GM20431 (cell line): ENCODE measurements around the gene RPTOR.

Experiments used
- in situ Hi-C: fragments of 300-500 bp; cut with MseI, MboI; formaldehyde crosslinking; loops from one replicate; pipeline ENCODE4 v1.15.0; 2020; ENCODE audit warnings: low sequenced_read_pairs; ENCODE audit not compliant: unreplicated experiment

The RPTOR gene

DNA sequence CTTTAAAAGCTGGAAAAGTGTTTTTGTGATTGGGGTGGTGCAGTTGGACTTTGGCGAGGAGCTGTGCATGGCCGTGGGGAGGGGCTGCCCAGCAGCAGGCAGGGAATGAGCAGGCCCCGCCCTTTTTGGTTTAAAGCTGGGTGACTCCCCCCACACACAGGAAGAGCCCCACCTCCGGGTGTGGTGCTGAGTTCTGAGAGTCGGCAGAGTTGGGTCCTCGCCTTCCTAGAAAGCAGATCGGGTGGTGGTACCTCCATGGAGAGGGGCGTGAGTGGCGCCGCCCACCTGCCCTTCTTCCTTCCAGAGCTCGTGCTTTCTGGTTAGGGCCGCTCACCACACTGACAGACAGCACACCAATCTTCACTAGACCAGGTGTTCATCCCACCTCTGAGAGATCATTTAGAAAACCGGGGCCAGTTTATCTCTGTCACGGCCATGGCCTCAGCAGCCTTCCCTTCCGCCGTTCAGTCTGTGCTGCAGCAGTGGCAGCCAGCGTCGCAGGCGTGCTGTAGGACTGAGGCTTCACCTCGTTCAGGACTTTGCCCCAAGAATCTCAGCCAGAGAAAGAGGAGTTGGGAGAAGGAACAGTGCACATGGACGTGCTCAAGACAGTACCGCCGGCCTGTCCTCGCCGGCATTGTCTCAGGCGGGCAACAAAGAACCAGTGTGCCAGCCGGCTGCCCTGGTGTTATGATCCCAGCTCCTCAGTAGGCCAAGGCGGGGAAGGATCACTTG lies 303.0 kb downstream of the RPTOR start:
- in situ Hi-C loops: no loop called here

DNA sequence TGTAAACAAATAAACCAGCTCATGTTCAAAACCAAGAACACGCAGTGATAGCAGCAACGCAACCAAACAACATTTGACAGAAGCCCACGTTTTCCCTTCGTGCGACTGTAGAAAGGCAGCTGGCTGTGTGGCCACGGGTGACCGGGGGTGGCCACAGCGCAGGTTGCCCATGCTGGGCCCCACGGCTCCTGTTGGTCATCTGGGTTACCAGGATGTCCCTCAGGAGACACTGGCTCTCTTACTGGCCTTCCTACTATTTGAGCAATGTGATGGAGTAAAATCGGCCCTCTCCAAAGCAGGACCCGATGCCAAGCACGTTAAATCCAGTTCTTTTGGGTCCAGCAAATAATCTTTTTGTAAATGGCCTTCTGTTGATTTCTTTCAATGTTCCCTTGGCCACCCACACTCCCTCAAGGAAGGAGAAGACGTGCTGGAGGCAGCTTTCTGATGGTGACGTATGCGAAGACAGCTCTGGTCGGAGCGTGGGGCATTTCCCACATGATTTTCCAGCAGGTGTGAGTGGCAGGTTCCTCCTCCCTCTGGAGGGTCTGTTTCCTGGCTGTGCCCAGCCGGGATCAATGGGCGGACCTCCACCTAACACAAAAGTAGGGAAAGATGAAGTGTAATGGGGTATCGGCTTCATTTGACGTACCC lies 303.9 kb downstream of the RPTOR start:
- in situ Hi-C loops: no loop called here

DNA sequence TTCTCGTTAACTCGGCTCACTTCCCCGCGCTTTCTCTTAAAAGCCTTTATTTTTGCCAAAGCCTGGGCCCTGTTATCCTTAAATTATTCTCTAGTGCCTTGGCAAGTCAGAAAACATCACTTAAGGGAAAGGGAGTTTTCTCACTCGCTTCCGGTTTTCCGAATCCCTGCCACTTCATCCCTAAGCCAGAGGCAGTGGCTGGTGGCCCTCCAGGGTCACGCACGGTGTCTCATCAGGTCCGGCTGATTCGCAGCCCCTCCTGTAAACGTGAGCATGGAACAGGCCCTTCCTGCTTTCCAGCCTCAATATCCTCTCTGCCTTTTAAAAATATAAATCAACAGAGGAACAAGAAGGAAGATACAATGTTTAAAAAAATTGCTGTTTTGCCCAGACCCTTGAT lies 304.5 kb downstream of the RPTOR start:
- in situ Hi-C loops: no loop called here

DNA sequence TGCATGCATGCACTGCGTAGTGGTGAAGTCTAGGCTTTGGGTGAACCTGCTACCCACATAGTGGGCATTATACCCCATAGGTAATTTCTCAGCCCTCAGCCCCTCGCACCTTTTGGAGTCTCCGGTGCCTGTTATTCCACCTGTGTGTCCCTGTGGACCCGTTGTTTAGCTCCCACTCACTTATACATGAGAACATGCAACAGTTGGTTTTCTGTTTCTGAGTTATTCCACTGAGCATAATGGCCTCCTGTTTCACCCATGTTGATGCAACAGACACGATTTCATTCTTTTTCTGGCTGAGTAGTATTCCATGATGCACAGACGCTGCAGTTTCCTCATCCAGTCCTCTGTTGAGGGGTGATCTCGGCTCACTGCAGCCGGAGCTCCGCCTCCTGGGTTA lies 305.5 kb downstream of the RPTOR start:
- in situ Hi-C loops: no loop called here

DNA sequence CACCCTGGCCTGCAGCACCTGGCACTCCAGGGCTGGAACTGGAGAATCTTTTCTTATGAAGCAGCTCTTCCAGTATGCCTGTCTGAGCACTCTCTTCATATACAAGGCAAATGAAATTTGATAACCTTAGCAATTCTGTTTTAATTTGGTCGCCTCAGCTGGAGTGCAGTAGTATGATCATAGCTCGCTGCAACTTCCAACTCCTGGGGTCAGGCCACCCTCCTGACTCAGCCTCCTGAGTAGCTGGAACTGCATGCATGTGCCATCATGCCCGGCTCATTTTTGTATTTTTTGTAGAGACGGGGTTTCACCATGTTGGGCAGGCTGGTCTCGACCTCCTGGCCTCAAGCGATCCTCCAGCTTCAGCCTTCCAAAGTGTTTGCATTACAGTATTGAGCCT lies 306.2 kb downstream of the RPTOR start:
- in situ Hi-C loops: no loop called here

DNA sequence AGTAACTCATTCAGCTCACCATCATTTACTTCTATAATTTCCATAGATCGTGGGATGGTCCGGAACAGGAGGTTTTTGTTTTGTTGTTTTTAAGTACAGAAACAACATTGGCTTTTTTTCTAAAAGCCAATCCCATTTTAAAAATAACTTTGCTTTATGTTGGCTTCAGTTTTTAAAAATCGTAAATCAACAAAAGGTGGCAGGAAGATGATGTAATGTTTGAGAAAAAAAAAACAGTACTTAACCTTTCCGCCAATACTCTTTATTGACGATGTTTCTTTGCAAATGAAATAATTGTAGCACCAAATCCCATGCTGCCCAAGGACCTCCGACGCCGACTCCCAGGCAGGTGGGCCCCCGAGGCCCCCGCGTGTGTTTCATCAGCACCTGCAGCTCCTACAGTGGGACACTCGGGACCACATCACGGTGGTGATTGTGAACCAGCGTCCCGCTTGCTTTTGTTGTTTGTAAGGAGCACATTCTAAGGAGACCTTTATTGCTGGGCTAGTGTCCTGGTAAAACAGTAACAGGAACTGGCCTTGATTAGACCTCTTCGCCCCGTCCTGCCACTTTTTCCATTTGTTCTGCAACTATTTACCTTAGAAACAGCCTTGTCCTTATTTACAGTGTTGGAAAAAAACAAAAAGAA lies 306.8 kb downstream of the RPTOR start:
- in situ Hi-C loops: no loop called here

DNA sequence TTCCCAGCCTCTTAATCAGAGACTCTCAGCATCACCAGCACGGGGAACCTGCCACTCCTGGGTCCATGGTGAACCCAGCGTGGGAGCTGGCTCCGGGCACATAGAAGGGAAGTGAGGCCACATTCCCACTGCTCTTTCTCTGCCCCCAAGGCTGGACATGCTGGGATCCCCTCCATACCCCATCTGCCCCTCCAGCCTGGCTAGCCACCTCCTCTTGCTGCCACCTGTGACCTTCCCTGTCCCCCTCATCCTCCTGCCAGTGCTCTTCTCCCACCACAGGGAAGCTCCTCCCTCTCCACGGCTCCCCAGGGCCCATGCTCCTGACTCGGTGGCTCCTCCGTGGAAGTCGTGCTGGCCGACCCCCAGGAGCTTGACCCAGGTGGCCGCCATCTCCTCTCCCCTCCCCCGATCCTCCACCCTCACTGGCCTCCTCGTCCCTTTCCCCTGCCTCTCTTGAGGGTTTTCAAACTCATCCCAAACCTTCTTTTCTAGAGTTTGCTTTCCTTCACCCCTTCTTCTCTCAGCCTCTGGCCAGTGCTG lies 307.9 kb downstream of the RPTOR start:
- in situ Hi-C loops: no loop called here

DNA sequence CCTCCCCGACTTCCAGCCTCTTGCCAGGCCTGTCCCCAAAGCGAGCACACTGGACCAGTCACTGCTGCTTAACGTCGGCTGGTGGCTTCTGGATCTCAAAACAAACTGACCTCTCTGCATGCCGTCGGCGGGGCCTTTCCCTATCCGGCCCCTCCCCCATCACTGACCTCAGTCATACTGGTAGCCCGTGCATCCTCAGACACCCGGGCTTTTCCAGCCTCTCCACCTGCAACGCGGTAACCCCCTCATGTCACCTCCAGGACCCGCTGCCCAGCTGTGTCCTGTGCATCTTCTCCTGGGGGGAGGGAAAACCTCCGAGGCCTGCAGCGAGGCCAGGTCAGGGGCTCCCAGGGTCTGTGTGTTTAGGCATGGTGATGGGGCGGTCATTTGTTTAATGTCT lies 308.4 kb downstream of the RPTOR start:
- in situ Hi-C loops: no loop called here

DNA sequence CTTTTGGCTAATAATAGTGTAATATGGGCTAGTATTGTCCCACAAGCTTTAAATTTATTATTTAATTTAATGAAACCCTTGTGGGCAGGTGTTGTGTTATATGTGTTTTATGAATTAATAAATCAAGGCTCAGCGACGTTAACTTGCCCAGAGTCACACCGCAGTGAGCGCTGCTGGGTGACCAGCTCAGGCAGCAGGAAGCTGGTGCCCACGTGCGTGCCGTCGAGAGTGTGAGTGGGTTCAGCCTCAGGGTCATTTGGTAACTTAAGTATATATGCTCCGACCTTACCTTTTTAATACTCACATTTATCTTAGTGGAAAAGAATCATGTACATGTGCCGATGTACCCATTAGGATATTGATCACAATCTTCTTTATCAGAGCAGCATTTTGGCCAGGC lies 309.6 kb downstream of the RPTOR start:
- in situ Hi-C loops: no loop called here

DNA sequence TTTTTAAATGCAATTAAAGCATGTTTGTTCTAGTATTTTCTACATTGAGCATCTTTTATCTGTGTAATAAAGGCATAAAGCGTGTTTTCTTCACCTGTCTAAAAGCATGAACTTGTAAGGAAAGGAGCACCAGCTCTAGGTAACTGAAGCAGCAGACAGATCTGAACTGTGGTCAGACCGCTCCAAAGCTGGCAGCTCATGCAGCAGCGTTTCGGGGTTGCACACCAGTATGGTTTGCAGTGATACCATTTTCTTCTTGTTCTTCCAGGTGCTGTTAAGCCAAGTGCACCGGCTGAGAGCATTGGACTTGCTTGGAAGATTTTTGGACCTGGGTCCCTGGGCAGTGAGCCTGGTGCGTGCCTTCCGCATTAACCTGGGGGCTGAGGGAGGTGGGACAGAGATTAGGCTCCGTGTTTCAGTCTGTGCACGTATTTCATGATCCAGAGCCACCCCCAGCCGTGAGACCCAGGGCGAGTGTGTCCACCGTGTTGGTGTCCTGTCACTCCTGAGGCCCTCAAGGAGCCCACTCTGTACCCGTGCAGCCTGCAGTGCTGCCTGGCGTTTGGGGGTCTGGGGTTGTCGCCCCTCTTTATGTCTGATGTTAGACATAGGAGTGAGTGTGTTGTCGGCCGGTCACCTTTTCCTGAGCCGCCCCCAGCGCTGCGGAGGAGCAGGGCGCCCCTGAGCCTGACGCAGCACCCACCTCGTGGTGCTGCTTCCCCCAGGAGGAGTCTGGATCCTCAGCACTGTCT lies 310.7 kb downstream of the RPTOR start:
- in situ Hi-C loops: no loop called here

DNA sequence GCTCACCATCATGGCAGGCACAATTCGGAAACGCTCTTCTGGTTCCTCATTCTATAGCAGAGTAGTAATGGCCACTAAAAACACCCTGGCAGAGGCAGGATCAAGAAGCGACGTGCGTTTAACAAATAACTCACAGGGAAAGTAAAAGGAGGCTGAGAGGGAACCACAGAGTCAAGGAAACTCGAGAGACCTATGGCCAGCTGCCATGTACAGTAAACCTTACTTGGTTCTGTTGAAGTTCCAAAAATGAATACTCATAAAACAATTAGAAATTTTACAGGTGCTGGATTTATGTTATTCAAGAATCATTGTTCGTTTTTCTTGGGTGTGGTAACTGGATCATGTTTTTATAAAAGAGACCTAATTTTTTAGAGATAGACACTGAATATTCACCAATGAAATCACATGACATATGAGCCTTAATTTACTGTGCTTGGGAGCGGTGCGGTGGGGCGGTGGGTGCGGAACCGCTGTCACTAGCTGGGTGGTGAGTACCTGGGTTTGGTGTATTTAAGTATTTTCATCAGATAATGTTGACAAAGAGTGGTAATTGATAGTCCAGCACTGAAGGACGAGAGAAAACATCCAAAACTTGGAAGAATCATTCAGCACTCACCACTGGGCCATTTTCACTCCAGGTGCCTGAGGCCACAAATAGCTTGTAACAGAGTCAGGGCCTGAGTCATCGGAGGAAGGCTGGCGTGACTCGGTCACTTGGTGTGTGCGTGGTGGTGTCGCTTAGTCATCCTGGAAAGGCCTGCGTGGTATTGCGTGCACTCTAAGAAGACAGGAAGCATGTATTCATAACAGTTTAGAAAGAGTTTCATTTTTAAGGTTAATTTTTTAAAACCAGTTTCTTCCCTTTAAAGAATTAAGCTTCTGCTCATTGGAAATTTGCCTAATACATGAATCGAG lies 311.6 kb downstream of the RPTOR start:
- in situ Hi-C loops: no loop called here

DNA sequence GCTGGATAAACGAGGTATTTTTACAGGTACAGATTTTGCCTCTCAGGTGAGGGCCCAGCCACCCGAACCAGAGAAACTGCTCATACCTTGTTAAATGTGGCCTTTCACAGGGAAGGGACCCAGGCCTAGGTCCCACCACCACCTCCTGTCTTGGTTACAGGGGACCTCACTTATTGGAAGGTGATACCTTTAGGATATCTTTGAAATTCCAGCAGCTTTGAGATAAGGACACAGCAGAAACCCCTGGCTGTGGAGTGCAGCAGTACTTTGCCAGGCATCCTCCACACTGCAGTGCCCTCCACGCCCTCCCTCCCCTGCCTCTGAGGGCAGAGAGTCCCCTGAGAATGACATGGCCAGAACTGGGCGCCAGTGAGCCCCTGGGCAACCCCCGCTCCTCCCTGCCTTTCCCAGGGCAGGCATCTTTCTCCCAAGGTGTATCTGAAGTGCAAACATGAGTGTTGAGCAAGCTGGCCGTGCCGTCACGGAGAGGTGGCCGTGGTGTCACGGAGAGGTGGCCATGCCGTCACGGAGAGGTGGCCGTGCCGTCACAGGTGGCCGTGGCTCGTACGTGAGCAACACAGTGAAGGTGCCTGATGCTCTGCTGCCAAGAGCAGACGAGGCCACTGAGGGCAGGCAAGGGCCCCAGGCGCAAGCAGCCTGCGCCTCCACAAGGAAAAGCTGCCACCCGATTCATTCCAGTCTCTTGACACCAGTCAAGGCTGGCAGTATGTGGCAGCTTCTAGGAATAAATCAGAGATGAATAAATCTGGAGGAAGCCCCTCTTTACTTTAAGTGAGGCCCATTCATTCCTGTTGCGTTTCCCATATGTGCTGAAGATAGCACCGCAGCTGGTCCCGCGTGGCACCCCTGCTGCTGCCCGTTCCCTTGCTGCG lies 312.5 kb downstream of the RPTOR start:
- in situ Hi-C loops: no loop called here

DNA sequence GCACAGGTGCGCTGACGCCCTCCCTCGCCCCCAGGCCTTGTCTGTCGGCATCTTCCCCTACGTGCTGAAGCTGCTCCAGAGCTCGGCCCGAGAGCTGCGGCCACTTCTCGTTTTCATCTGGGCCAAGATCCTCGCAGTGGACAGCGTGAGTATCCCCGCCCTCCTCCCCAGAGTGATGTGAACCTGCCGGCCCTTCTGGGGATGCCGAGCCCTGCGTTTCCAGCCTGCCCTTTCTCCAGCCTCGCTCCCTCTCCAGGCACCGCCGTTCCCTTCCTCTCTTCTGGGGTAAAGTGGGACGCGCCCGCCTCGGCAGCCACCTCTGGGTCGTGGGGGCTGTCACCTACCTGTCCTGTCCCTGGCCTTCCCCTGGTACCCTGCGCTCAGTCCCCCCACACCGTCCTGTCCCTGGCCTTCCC lies 313.1 kb downstream of the RPTOR start:
- in situ Hi-C loops: no loop called here

DNA sequence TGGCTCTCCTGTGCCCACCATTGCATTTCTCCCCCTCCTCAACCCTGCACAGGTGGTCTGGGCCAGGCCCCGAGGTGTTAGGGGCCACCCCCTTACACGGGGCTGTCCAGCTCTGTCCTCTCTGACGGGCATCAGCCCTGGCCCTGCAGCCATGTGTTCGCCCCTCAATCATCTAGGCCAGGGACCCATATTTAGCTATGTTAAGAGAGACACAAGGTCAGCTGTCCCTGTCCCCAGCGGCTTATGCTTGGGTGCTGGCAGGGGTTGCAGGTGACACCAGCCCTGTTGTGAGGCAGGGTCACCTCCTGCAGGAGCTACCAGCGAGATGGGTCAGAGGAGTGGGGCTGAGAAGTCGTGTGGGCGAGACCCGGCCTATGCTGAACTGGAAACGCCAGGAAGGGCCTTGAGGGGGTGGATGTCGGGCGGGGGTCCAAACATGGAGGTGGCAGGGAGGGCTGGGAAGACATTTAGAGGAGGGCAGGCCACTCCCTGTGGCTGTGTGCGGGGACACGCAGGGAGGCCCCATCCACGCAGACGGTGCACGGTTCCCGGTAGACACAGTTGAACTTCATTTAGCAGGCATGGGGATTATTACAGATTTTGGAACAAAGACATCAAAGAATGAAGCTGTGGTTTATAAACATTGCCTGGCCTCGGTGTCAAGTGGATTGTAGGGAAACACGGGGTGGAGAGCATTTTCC lies 313.8 kb downstream of the RPTOR start:
- in situ Hi-C loops: no loop called here

DNA sequence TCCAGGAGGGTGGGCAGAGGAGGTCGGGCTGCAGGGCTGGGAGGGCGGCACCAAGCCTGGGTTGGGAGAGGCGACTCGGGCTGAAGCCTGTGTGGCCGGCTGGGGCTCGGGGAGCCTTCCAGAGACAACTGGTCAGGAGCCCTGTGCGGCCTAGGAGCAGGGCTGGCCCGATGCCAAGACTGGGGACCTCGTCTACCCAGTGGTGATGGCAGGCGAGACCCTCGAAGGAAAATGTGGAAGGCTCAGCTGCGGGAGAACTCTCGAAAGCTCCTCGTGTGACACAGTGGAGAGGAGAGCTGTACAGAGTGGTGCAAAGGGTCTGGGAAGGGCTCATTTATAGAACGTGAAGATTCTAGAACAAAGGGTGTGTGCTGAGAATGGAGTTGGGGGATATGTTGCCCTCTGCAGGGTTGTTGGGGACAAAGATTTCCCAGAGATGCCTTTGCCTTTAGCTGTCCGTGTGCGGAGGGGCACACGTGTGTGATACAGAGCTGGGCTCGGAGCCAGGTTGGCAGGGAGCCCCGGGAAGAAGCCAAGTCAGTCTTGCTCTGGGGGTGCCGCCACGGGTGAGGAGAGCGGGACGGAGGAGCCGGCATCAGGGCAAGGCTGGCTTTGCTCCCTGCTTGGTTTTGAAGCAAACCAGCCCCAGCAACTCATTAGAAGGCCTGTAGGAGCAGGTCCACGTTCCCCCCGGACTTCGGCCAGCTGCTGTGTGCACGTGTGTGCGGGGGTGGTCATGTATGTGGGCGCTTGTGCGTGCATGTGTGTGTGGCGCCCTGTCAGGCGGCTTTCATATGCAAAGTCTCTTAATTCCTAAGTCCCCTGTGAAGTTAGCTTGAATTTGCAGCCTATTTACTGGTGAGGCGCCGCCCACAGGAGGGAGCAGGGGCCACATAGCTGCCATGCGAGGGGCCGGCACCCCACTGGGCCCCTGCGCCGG lies 314.6 kb downstream of the RPTOR start:
- in situ Hi-C loops: no loop called here

DNA sequence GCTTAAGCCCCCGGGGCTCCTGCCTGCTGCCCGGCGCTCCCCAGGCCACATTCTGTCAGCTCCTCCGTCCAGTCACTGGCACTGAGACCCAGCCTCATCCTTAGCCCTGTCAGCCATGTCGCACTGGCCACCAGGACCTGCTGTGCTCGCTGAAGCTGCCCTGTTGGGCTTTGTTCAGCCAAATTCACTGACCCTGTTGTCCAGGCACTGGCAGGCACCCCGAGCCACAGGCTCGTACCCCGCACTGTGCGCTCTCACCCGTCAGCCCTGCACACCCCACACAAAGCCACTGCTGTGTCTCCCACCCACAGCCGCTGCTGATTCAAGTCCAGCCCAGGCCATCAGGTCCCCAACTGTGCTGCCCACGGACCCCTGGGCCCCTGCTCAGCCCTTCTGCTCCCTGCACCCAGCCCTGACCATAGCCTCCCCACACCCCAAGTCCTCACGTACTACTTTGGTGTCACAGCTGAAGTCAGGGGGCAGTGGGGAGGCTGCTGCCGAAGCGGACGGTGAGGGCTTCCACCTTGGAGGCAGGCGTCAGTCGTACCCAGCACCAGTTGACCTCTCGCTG lies 315.5 kb downstream of the RPTOR start:
- in situ Hi-C loops: no loop called here
